Body of pancreas (tissue), 4 donors: ENCODE results near the gene DST. TPM values are rescaled to one million over a fixed set of nuclear protein-coding genes. Genes with fewer than 3 reads are reported as not detected.

Source experiments
- ATAC-seq: fragments of 150-250 bp; one replicate; pipeline ENCODE4 v1.9.1; 2016
- DNase-seq, 4 donors: peaks; one replicate each; pipeline ENCODE4 v3.0.0-alpha.2; 2019
- H3K27ac ChIP-seq, 4 donors: fragments of 200-600 bp; sonication (generic); 1 replicate in 3 of 4; 2 replicates in 1 of 4; pipeline versions ENCODE4 v1.5.1 to v1.6.1; 2016 to 2019; ENCODE audit warnings: mild to moderate bottlenecking in 1 of 4, mixed read lengths in 1 of 4, moderate library complexity in 1 of 4
- H3K27me3 ChIP-seq, 2 donors: fragments of 200-600 bp; sonication (generic); one replicate each; pipeline ENCODE4 v1.6.0; 2016; ENCODE audit warnings: mild to moderate bottlenecking in 1 of 2
- H3K36me3 ChIP-seq, 2 donors: fragments of 200-600 bp; sonication (generic); replicated peaks in 1 of 2; 2 replicates each; pipeline ENCODE4 v1.5.1; 2016; ENCODE audit warnings: low read depth in 2 of 2; ENCODE audit not compliant: insufficient read depth in 1 of 2
- H3K4me1 ChIP-seq: fragments of 200-600 bp; sonication (generic); one replicate; pipeline ENCODE4 v1.6.0; 2016
- H3K4me3 ChIP-seq, 2 donors: fragments of 200-600 bp; sonication (generic); 1 replicate in 1 of 2; 2 replicates in 1 of 2; pipeline ENCODE4 v1.5.1; 2016 to 2019
- H3K9me3 ChIP-seq, 3 donors: fragments of 200-600 bp; sonication (generic); 1 replicate in 2 of 3; 2 replicates in 1 of 3; pipeline ENCODE4 v1.5.1; 2016
- POLR2A ChIP-seq, 3 donors: fragments of 450-650 bp; IDR thresholded peaks; one replicate each; pipeline ENCODE4 v1.6.1; 2016; ENCODE audit warnings: antibody characterized with exemption in 3 of 3, mild to moderate bottlenecking in 2 of 3
- WGBS, 2 donors: methylation state at CpG; one replicate each; pipeline ENCODE4 v1.1.5; 2017; 5-methylcytosine and 5-hydroxymethylcytosine counted together
- intact Hi-C: fragments of 100-400 bp; cut with DNase I; formaldehyde crosslinking; loops from one replicate; pipeline ENCODE4 v1.15.1; 2023
- total RNA-seq, 2 donors: library from RNA; depleted of rRNA; stranded (reverse); fragments of >200 nt; gene quantifications; one replicate each; pipeline ENCODE4 v1.1.0, GENCODE V29; 2016
- TF ChIP-seq, protein P1 (sequence below), 7 experiments: fragments of 450-650 bp in 4 of 7; fragments of 200-600 bp in 3 of 7; sonication (generic) in 3 of 7; IDR thresholded peaks; one replicate each; pipeline ENCODE4 v1.5.1; 2016 to 2019; ENCODE audit warnings: antibody characterized with exemption in 7 of 7

DST gene
- total RNA-seq, 2 donors from 2014 or later: 105 to 117 TPM

DNA sequence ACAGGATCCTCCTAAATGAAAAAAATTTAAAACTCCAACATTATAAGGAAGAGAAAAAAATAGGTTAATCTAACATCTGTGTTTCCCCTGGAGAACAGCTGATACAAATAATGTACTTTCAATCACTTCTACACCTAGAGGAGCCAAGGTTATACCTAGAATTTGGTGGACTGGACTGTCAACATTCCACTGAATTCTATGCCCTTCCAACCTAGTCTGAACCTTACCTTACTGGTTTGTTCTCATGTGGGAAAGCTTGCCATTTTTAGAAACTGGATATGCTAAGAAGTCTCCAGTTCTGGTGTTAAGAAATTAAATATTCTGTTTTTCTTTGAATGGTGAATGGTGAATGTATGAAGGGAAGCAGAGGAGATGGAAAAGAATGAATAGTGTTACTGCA is 162.4 kb downstream of the DST start:
- H3K4me1 ChIP-seq: peaks cover 15% of the 10 kb centered on the region
- DNase-seq (no peak), ATAC-seq (no peak)
- H3K27me3 ChIP-seq: no peaks in the 10 kb centered on the region
- peaks cover 0 to 4% of the 10 kb centered on the region in 2 donors for H3K36me3 ChIP-seq
- no peak for TF ChIP-seq POLR2A (IDR thresholded peaks at IDR 0.05)
- TF ChIP-seq, protein P1, sequence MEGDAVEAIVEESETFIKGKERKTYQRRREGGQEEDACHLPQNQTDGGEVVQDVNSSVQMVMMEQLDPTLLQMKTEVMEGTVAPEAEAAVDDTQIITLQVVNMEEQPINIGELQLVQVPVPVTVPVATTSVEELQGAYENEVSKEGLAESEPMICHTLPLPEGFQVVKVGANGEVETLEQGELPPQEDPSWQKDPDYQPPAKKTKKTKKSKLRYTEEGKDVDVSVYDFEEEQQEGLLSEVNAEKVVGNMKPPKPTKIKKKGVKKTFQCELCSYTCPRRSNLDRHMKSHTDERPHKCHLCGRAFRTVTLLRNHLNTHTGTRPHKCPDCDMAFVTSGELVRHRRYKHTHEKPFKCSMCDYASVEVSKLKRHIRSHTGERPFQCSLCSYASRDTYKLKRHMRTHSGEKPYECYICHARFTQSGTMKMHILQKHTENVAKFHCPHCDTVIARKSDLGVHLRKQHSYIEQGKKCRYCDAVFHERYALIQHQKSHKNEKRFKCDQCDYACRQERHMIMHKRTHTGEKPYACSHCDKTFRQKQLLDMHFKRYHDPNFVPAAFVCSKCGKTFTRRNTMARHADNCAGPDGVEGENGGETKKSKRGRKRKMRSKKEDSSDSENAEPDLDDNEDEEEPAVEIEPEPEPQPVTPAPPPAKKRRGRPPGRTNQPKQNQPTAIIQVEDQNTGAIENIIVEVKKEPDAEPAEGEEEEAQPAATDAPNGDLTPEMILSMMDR (IDR thresholded peaks at IDR 0.05): no peak
- intact Hi-C loops: no loop called here
- no peaks in the 10 kb centered on the region for H3K9me3 ChIP-seq
- H3K27ac ChIP-seq: no peak overlapping the region
- H3K4me3 ChIP-seq: no peak overlapping the region

DNA sequence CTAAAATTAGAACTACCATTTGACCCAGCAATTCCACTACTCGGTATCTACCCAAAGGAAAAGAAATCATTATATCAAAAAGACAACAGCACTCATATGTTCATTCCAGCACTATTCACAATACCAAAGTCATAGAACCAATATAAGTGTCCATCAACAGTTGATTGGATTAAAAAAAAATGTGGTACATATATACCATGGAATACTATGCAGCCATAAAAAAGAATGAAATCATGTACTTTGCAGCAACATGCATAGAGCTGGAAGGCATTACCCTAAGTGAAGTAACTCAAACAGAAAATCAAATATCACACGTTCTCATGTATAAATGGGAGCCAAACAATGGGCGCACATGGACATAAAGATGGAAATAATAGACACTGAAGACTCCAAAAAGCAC is 163.3 kb downstream of the DST start:
- 92 to 97% methylated on average over 3 of the region's 3 CpGs for WGBS, 2 donors
- Histone ChIP-seq H3K27ac (no peak overlapping the region), H3K4me3 (no peak overlapping the region), H3K27me3 (no peaks in the 10 kb centered on the region), H3K36me3 (peaks cover 0 to 4% of the 10 kb centered on the region in 2 donors), H3K9me3 (no peaks in the 10 kb centered on the region), H3K4me1 (peaks cover 16% of the 10 kb centered on the region)
- TF ChIP-seq POLR2A (IDR thresholded peaks at IDR 0.05): no peak
- TF ChIP-seq, protein P1 (IDR thresholded peaks at IDR 0.05): no peak
- DNase-seq (no peak), ATAC-seq (no peak)
- intact Hi-C loops: no loop called here

DNA sequence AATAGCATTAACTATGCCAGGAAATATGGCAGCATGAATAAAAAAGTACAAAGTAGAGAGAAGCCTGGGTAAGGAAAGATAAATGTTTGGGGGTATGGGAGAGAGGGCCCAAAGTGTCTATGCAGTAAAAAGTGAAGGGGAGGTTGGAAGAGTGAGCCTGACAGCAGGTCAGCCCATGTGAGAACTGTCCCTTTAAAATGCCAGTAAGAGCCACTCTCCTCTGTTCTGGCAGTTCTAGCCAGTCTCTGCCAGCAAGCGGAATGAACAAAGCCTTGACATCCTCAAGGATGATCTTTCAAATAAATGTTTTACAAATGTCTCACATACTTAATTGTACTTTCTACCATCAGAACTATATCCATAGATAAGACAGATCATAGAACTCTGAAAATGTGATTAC is 164.5 kb downstream of the DST start:
- peaks cover 0 to 5% of the 10 kb centered on the region in 2 donors for H3K36me3 ChIP-seq
- DNase-seq (no peak), ATAC-seq (no peak)
- intact Hi-C loops: no loop called here
- H3K27ac ChIP-seq: no peak overlapping the region
- TF ChIP-seq, protein P1 (IDR thresholded peaks at IDR 0.05): no peak
- no peak for TF ChIP-seq POLR2A (IDR thresholded peaks at IDR 0.05)
- H3K9me3 ChIP-seq: no peaks in the 10 kb centered on the region
- 82 to 83% methylated on average over 1 of the region's 1 CpG for WGBS, 2 donors
- H3K4me3 ChIP-seq: no peak overlapping the region
- H3K27me3 ChIP-seq: no peaks in the 10 kb centered on the region
- peaks cover 16% of the 10 kb centered on the region for H3K4me1 ChIP-seq

DNA sequence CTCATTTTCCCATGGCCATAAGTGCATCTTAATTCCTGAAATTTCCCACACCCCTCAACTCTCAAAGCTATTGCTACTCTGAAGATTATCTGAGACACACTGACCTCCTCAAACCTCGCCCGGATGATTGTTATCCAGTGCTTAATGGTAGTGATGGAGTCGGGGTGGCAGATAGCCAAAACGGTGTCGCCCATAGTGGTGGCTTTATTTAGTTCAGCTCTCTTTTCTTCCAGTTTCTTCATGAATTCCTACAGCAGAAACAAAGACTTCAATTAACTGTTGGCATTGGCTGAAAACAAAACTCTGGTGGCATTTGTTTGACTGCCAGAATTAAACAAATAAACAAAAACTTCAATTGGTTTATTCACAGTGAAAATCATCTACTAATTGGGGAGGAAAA is 165.4 kb downstream of the DST start:
- no peak for ATAC-seq
- intact Hi-C loops: no loop called here
- Histone ChIP-seq H3K36me3 (peaks cover 0 to 10% of the 10 kb centered on the region in 2 donors), H3K4me1 (peaks cover 16% of the 10 kb centered on the region), H3K9me3 (no peaks in the 10 kb centered on the region), H3K4me3 (no peak overlapping the region), H3K27me3 (no peaks in the 10 kb centered on the region), H3K27ac (no peak overlapping the region)
- 91 to 95% methylated on average over 5 of the region's 5 CpGs for WGBS, 2 donors
- DNase-seq: no peak
- no peak for TF ChIP-seq POLR2A (IDR thresholded peaks at IDR 0.05)
- TF ChIP-seq, protein P1 (IDR thresholded peaks at IDR 0.05): no peak

DNA sequence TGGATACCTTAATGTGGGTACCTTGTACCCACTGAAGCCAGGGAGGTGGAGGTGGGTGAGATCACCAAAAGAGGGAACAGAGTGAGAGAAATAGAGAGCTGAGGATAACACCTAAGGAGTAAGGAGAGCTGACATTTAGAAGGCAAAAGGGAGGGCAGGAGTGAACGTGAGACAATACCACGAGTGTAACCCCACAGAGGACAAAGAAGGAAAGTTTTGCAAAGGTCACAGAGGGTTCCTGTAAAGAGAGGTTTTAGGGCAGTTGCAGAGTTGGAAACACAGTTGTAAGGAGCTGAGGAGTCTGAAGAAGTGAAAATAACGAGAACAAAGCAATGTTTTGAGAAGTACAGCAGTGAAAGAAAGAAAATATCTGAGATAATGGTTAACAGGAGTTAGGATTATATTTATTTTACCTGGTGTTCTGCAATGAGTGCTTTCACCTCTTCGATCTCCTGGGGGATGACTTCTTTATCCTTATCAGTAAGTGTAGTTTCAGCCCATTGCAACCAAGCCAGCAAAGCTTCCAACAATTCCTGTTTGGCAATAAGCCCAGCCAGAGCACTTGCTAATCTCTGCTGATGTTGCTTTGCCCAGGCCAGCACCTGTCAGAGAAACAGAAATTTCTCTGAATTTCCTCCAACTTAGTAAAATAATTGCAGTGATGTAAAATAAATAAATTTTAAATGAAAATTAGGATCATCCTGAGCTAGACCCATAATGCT is 166.8 kb downstream of the DST start:
- peaks cover 0 to 18% of the 10 kb centered on the region in 2 donors for H3K36me3 ChIP-seq
- no peaks in the 10 kb centered on the region for H3K9me3 ChIP-seq
- no peaks in the 10 kb centered on the region for H3K27me3 ChIP-seq
- H3K27ac ChIP-seq: peak overlapping the region in 3 of 4 donors; percentile 16 to 36 (median 34)
- ATAC-seq (peak; percentile 86), DNase-seq (peak; percentile 69 to 82 (median 72))
- H3K4me1 ChIP-seq: peaks cover 16% of the 10 kb centered on the region
- H3K4me3 ChIP-seq: no peak overlapping the region
- TF ChIP-seq POLR2A (IDR thresholded peaks at IDR 0.05): no peak
- TF ChIP-seq, protein P1 (IDR thresholded peaks at IDR 0.05): no peak
- intact Hi-C loops: no loop called here
- 12 to 18% methylated on average over 4 of the region's 4 CpGs for WGBS, 2 donors
